Activated effector memory CD4-positive, alpha-beta T cell treated with Interleukin-2 at 50 U/mL for 16 hours (primary cell): Measurements from ENCODE around the gene B4GALT3.

Experiments used
- DNase-seq: peaks from one replicate; pipeline ENCODE4 v3.0.0-alpha.2; 2020

Gene B4GALT3

GRCh38 chr1:161185282-161185682, 8.0 kb upstream of the B4GALT3 start:
- peak; percentile 71 for DNase-seq

GRCh38 chr1:161182214-161182613, 4.9 kb upstream of the B4GALT3 start:
- DNase-seq = peak; percentile 51

- no peak for DNase-seq
Measured at GRCh38 chr1:161180639-161181038, 3.3 kb upstream of the B4GALT3 start.

- DNase-seq = no peak
Measured at GRCh38 chr1:161179698-161180097, 2.4 kb upstream of the B4GALT3 start.

GRCh38 chr1:161177936-161178244, 583 bp upstream of the B4GALT3 start:
- DNase-seq = no peak

GRCh38 chr1:161176468-161177111, 717 bp downstream of the B4GALT3 start:
- DNase-seq = no peak

- DNase-seq = no peak
Measured at GRCh38 chr1:161175771-161176453, 1.4 kb downstream of the B4GALT3 start.

- no peak for DNase-seq
Measured at GRCh38 chr1:161174911-161175310, 2.4 kb downstream of the B4GALT3 start.

- DNase-seq = no peak
Measured at GRCh38 chr1:161173711-161174110, 3.6 kb downstream of the B4GALT3 start.

GRCh38 chr1:161172776-161173376, 4.4 kb downstream of the B4GALT3 start:
- DNase-seq = no peak

- no peak for DNase-seq
Measured at GRCh38 chr1:161172349-161172748, 5.0 kb downstream of the B4GALT3 start.

GRCh38 chr1:161171696-161172095, 5.6 kb downstream of the B4GALT3 start:
- no peak for DNase-seq

GRCh38 chr1:161171191-161171590, 6.1 kb downstream of the B4GALT3 start:
- no peak for DNase-seq

GRCh38 chr1:161168906-161169305, 8.4 kb downstream of the B4GALT3 start:
- DNase-seq = no peak

GRCh38 chr1:161166669-161167548, 10.4 kb downstream of the B4GALT3 start:
- DNase-seq = no peak

GRCh38 chr1:161165742-161166668, 11.3 kb downstream of the B4GALT3 start, which contains the start of gene PPOX:
TSS of gene PPOX (plus strand) at chr1:161166426. CDS start at chr1:161166848, 422 bp downstream.
- peak; percentile 88 for DNase-seq

- no peak for DNase-seq
Measured at GRCh38 chr1:161164901-161165610, 12.3 kb downstream of the B4GALT3 start.

GRCh38 chr1:161163793-161164192, 13.5 kb downstream of the B4GALT3 start:
- no peak for DNase-seq

- DNase-seq = no peak
Measured at GRCh38 chr1:161162806-161163205, 14.5 kb downstream of the B4GALT3 start.

GRCh38 chr1:161162052-161162451, 15.3 kb downstream of the B4GALT3 start:
- no peak for DNase-seq

- no peak for DNase-seq
Measured at GRCh38 chr1:161161652-161162051, 15.7 kb downstream of the B4GALT3 start.
